ENCODE data around the gene LONP2. TPM values are rescaled to one million over a fixed set of nuclear protein-coding genes. Genes with fewer than 3 reads are reported as not detected.

Gene LONP2
- total and polyA plus RNA-seq, 2 of the 13 experiments (the other 11 are each of a cell fraction or from before 2014, with no cell fraction given) = 39.2 to 63.3 TPM

GRCh38 chr16:48384520-48385252 lies 140.6 kb downstream of the LONP2 start (continued):
- TF ChIP-seq ZFY (CRISPR knock-in tag; IDR thresholded peaks at IDR 0.05) = peak; percentile 84
- peak; percentile 61; the same call in 1 of the 2 replicates for TF ChIP-seq YEATS4 (CRISPR knock-in tag; IDR thresholded peaks at IDR 0.05; ENCODE audit: borderline replicate concordance)
- TF ChIP-seq TFAP4 (IDR thresholded peaks at IDR 0.05; ENCODE audit: borderline replicate concordance, low read depth) = peak; percentile 86; the same call in 1 of the 2 replicates
- no peak for TF ChIP-seq MXD4 (CRISPR knock-in tag; IDR thresholded peaks at IDR 0.05)
- TF ChIP-seq ZNF18 (CRISPR knock-in tag; IDR thresholded peaks at IDR 0.05; ENCODE audit: insufficient replicate concordance) = no peak
- TF ChIP-seq ZNF639 (CRISPR knock-in tag; conservative IDR thresholded peaks at IDR 0.05) = peak; percentile 14; the same call in 1 of the 2 replicates
- TF ChIP-seq KLF16 (CRISPR knock-in tag; IDR thresholded peaks at IDR 0.05) = 0 out of 4 replicates have a peak, but pooled peaks of 1 of the 2 experiments have one; percentile 21
- 0 out of 2 replicates have a peak, but pooled peaks have one; percentile 30 for TF ChIP-seq SAFB2 (CRISPR knock-in tag; IDR thresholded peaks at IDR 0.05; ENCODE audit: borderline replicate concordance, low read depth)
- TF ChIP-seq ZNF44 (CRISPR knock-in tag; IDR thresholded peaks at IDR 0.05) = no peak
- TF ChIP-seq ZNF562 (CRISPR knock-in tag; IDR thresholded peaks at IDR 0.05; ENCODE audit: borderline replicate concordance) = no peak
- TF ChIP-seq HMGXB4 (CRISPR knock-in tag; IDR thresholded peaks at IDR 0.05; ENCODE audit: borderline replicate concordance in 1 of 2, low read depth in 1 of 2) = peak in 1 of 2 experiments; percentile 30; a peak in 2 of 4 replicates
- TF ChIP-seq ZNF432 (CRISPR knock-in tag; IDR thresholded peaks at IDR 0.05; ENCODE audit: borderline replicate concordance) = no peak
- 0 out of 2 replicates have a peak, but pooled peaks have one; percentile 1 for TF ChIP-seq ZNF543 (CRISPR knock-in tag; IDR thresholded peaks at IDR 0.05)
- 0 out of 2 replicates have a peak, but pooled peaks have one; percentile 14 for TF ChIP-seq MEIS2 (CRISPR knock-in tag; IDR thresholded peaks at IDR 0.05)
- TF ChIP-seq SAP130 (CRISPR knock-in tag; IDR thresholded peaks at IDR 0.05; ENCODE audit: low read depth) = peak; percentile 31; the same call in 1 of the 2 replicates
- TF ChIP-seq TBX3 (IDR thresholded peaks at IDR 0.05; ENCODE audit: borderline replicate concordance) = no peak
- TF ChIP-seq KLF11 (CRISPR knock-in tag; IDR thresholded peaks at IDR 0.05) = no peak; the same call in 1 of the 2 replicates
- TF ChIP-seq ZNF12 (CRISPR knock-in tag; IDR thresholded peaks at IDR 0.05) = no peak
- TF ChIP-seq UBTF (CRISPR knock-in tag; IDR thresholded peaks at IDR 0.05) = peak; percentile 55; the same call in 1 of the 2 replicates
- no peak for TF ChIP-seq SP5 (CRISPR knock-in tag; IDR thresholded peaks at IDR 0.05; ENCODE audit: borderline replicate concordance, low read depth)
